ENCODE data around the gene SH2D6.

DNA sequence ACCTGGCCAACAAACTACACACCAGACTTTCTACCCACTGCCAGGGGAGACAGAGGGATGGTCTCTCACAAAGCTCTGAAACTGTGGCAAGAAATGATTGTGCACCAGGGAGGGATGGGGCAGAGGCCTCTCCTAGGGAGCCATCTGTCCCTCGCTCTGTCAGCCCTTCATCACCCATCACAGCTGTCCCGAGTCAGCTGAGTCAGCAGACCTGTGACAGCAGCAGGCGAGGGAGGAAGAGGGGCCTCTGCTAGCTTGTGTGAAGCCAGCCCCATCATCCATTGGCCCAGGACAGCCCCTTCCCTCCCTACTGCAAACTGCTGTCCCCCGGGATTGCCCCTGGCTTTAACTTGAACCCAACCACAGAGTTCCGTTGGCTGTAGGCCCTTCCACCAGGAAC, 5.0 kb downstream of the SH2D6 start:
- TF ChIP-seq, protein P1, sequence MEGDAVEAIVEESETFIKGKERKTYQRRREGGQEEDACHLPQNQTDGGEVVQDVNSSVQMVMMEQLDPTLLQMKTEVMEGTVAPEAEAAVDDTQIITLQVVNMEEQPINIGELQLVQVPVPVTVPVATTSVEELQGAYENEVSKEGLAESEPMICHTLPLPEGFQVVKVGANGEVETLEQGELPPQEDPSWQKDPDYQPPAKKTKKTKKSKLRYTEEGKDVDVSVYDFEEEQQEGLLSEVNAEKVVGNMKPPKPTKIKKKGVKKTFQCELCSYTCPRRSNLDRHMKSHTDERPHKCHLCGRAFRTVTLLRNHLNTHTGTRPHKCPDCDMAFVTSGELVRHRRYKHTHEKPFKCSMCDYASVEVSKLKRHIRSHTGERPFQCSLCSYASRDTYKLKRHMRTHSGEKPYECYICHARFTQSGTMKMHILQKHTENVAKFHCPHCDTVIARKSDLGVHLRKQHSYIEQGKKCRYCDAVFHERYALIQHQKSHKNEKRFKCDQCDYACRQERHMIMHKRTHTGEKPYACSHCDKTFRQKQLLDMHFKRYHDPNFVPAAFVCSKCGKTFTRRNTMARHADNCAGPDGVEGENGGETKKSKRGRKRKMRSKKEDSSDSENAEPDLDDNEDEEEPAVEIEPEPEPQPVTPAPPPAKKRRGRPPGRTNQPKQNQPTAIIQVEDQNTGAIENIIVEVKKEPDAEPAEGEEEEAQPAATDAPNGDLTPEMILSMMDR (IDR thresholded peaks at IDR 0.05): no peak
- TF ChIP-seq POLR2A (IDR thresholded peaks at IDR 0.05): no peak
